Measurements from ENCODE around the gene ANGPTL4. TPM values are rescaled to one million over a fixed set of nuclear protein-coding genes. Genes with fewer than 3 reads are reported as not detected.
"Not testable (repeated sequence)": the region's sequence is repeated elsewhere in the genome, so short reads cannot be mapped to it uniquely, and the experiment has no call there.

The ANGPTL4 gene
- total RNA-seq, 2 donors from 2014 or later: 32.6 to 69.1 TPM

DNA sequence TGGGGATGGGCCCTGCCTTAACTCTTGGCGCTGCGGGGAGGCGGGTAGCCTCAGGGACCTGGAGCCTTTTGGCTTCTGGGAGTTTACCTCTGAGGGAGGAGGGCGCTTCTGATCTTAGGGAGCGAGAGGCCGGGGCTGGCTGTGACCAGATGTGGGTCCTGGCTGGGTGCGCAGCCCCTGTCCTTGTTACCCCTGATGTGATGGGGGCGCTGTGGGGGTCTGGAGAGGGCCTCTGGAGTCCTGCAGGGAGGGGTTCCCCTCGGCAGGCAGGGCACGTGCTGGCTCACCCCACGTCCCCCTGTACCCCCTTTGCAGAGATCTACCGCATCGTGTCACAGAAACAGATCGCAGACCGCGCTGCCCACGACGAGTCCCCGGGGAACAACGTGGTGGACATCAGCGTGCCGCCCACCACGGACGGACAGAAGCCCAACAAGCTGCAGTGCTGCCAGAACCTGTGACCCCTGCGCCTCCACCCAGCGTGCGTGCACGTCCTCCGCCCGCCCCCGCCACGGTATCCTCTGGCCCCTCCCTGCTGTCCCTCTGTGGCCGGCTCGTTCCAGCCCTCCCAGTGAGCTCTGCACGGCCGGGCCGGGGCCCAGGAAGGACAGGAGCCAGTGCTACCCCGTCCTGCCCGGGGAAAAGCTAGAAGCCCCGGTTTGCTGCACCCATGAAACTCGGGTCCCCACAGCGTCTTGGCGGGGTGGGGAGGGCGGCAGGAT is 39.3 kb downstream of the ANGPTL4 start:
- no peak for DNase-seq (ENCODE audit: low spot score)
- Histone ChIP-seq H3K4me1 (peaks cover 0 to 13% of the 10 kb centered on the region in 2 donors), H3K36me3 (peaks cover 57% of the 10 kb centered on the region), H3K27me3 (no peaks in the 10 kb centered on the region), H3K4me3 (no peak overlapping the region), H3K27ac (no peak overlapping the region), H3K9me3 (no peaks in the 10 kb centered on the region)
- TF ChIP-seq CTCF (IDR thresholded peaks at IDR 0.05): no peak

DNA sequence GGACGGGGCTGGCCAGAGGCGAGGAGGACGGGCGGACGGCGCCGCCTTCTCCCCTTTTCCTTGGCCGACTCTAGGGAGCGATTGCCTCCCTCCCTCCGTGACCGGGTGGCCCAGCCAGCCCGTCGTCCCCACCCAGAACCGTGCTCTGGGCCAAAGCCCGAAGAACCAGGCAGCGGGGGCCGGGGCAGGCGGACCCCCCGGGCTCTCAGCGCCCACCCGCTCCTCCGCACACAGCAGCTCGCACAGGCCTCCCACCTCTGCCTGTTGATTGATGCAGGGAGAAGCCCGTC is 39.8 kb downstream of the ANGPTL4 start:
- peaks cover 57% of the 10 kb centered on the region for H3K36me3 ChIP-seq

GRCh38 chr19:8404391-8405151 is 40.6 kb downstream of the ANGPTL4 start:
- Histone ChIP-seq H3K27ac (peak overlapping the region; percentile 55 to 62), H3K4me3 (no peak overlapping the region), H3K9me3 (no peaks in the 10 kb centered on the region), H3K27me3 (no peaks in the 10 kb centered on the region), H3K4me1 (peaks cover 0 to 10% of the 10 kb centered on the region in 2 donors), H3K36me3 (peaks cover 54% of the 10 kb centered on the region)
- no peak for TF ChIP-seq CTCF (IDR thresholded peaks at IDR 0.05)
- DNase-seq (ENCODE audit: low spot score): no peak

More for the DNA sequence above, 39.8 kb downstream of the ANGPTL4 start:
- Histone ChIP-seq H3K4me1 (peaks cover 0 to 10% of the 10 kb centered on the region in 2 donors), H3K27me3 (no peaks in the 10 kb centered on the region), H3K4me3 (no peak overlapping the region), H3K27ac (no peak overlapping the region), H3K9me3 (no peaks in the 10 kb centered on the region)
- TF ChIP-seq CTCF (IDR thresholded peaks at IDR 0.05): no peak
- DNase-seq (ENCODE audit: low spot score): no peak

DNA sequence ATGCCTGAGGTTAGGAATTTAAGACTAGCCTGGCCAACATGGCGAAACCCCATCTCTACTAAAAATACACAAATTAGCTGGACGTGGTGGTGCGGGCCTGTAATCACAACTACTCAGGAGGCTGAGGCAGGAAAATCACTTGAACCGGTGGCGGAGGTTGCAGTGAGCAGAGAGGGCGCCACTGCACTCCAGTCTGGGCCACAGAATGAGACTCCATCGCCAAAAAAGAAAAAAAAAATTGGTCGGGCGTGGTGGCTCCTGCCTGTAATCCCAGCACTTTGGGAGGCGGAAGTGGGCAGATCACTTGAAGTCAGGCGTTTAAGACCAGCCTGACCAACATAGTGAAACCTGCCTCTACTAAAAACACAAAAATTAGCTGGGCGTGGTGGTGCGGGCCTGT is 46.8 kb downstream of the ANGPTL4 start:
- not testable (repeated sequence) for H3K27me3 ChIP-seq; H3K9me3 ChIP-seq; H3K27ac ChIP-seq; H3K36me3 ChIP-seq; H3K4me3 ChIP-seq; DNase-seq (ENCODE audit: low spot score)
- H3K4me1 ChIP-seq: peaks cover 0 to 19% of the 10 kb centered on the region in 2 donors

GRCh38 chr19:8412783-8413628 is 49.1 kb downstream of the ANGPTL4 start, which contains the start of gene MARCHF2:
MARCHF2 (plus strand) TSS chr19:8413305; CDS start chr19:8421841, 8,536 bp downstream.
- Histone ChIP-seq H3K27me3 (no peaks in the 10 kb centered on the region), H3K4me1 (peaks cover 0 to 38% of the 10 kb centered on the region in 2 donors), H3K9me3 (no peaks in the 10 kb centered on the region), H3K36me3 (no peaks in the 10 kb centered on the region), H3K4me3 (peak within 1 kb of the TSS; percentile 87 to 89), H3K27ac (peak within 1 kb of the TSS; percentile 71 to 82)
- peak; percentile 96 for DNase-seq (ENCODE audit: low spot score)
- peak; percentile 49 to 86 for TF ChIP-seq CTCF (IDR thresholded peaks at IDR 0.05)

DNA sequence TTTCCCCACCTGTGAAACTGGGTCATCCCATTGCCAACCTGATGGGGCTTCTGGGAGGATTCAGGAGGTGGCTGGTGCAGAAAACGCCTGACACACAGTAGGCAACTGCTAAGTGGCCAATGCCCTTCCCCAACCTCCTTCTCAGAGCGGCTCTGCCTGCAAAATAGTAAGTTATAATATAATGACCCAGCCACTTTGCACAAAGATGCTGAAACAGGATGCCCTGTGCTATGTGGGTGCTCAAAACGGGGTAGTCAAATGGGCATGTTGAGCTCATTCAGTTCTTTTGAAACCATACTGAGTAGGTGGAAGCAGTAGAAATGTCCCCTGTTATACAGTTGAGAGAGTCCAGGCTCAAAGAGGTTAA is 49.7 kb downstream of the ANGPTL4 start:
- peak overlapping the region; percentile 87 to 89 for H3K4me3 ChIP-seq
- H3K4me1 ChIP-seq: peaks cover 0 to 45% of the 10 kb centered on the region in 2 donors
- no peak for DNase-seq (ENCODE audit: low spot score)
- H3K9me3 ChIP-seq: no peaks in the 10 kb centered on the region
- H3K36me3 ChIP-seq: no peaks in the 10 kb centered on the region
- no peak for TF ChIP-seq CTCF (IDR thresholded peaks at IDR 0.05)
- no peaks in the 10 kb centered on the region for H3K27me3 ChIP-seq
- peak overlapping the region; percentile 71 to 82 for H3K27ac ChIP-seq

All from right atrium auricular region (tissue), 2 donors.